ENCODE measurements around the gene KMT2B. TPM values are rescaled to one million over a fixed set of nuclear protein-coding genes. Genes with fewer than 3 reads are reported as not detected.

Gene KMT2B
- total RNA-seq, 1 donor from 2014 or later, result 70.2 TPM

- TF ChIP-seq CTCF (IDR thresholded peaks at IDR 0.05; ENCODE audit: unreplicated experiment), result no peak
- no peaks in the 10 kb centered on the region for H3K9me3 Mint-ChIP-seq (ENCODE audit: low read depth)
Measured at GRCh38 chr19:35693422-35693821, 24.4 kb upstream of the KMT2B start.

GRCh38 chr19:35693835-35694599 is 23.8 kb upstream of the KMT2B start:
- no peaks in the 10 kb centered on the region for H3K9me3 Mint-ChIP-seq (ENCODE audit: low read depth)
- H3K36me3 Mint-ChIP-seq (ENCODE audit: insufficient read depth), result no peaks in the 10 kb centered on the region
- H3K27me3 Mint-ChIP-seq, result no peaks in the 10 kb centered on the region
- H3K4me3 Mint-ChIP-seq (ENCODE audit: low read depth), result no peak overlapping the region
- no peak overlapping the region for H3K27ac Mint-ChIP-seq
- no peaks in the 10 kb centered on the region for H3K4me1 Mint-ChIP-seq (ENCODE audit: low read depth)
- peak; percentile 88 for DNase-seq (ENCODE audit: low spot score, unreplicated experiment)
- peak; percentile 97 for TF ChIP-seq CTCF (IDR thresholded peaks at IDR 0.05; ENCODE audit: unreplicated experiment)

More at GRCh38 chr19:35693422-35693821, 24.4 kb upstream of the KMT2B start:
- no peaks in the 10 kb centered on the region for H3K27me3 Mint-ChIP-seq
- H3K4me3 Mint-ChIP-seq (ENCODE audit: low read depth), result no peak overlapping the region
- no peaks in the 10 kb centered on the region for H3K36me3 Mint-ChIP-seq (ENCODE audit: insufficient read depth)
- H3K4me1 Mint-ChIP-seq (ENCODE audit: low read depth), result no peaks in the 10 kb centered on the region
- no peak overlapping the region for H3K27ac Mint-ChIP-seq
- no peak for DNase-seq (ENCODE audit: low spot score, unreplicated experiment)

- Mint-ChIP-seq H3K27me3 (peaks cover 3% of the 10 kb centered on the region), H3K27ac (no peak overlapping the region), H3K9me3 (ENCODE audit: low read depth) (no peaks in the 10 kb centered on the region), H3K4me3 (ENCODE audit: low read depth) (no peak overlapping the region), H3K36me3 (ENCODE audit: insufficient read depth) (no peaks in the 10 kb centered on the region), H3K4me1 (ENCODE audit: low read depth) (no peaks in the 10 kb centered on the region)
- no peak for DNase-seq (ENCODE audit: low spot score, unreplicated experiment)
- TF ChIP-seq CTCF (IDR thresholded peaks at IDR 0.05; ENCODE audit: unreplicated experiment), result no peak
Measured at GRCh38 chr19:35695895-35696422, 21.8 kb upstream of the KMT2B start.

GRCh38 chr19:35696835-35697234 is 21.0 kb upstream of the KMT2B start:
- no peak overlapping the region for H3K4me3 Mint-ChIP-seq (ENCODE audit: low read depth)
- H3K27me3 Mint-ChIP-seq, result peaks cover 3% of the 10 kb centered on the region
- H3K4me1 Mint-ChIP-seq (ENCODE audit: low read depth), result no peaks in the 10 kb centered on the region
- H3K27ac Mint-ChIP-seq, result no peak overlapping the region
- no peak for DNase-seq (ENCODE audit: low spot score, unreplicated experiment)
- H3K36me3 Mint-ChIP-seq (ENCODE audit: insufficient read depth), result no peaks in the 10 kb centered on the region
- no peak for TF ChIP-seq CTCF (IDR thresholded peaks at IDR 0.05; ENCODE audit: unreplicated experiment)
- H3K9me3 Mint-ChIP-seq (ENCODE audit: low read depth), result no peaks in the 10 kb centered on the region

- no peak for TF ChIP-seq CTCF (IDR thresholded peaks at IDR 0.05; ENCODE audit: unreplicated experiment)
- H3K27me3 Mint-ChIP-seq, result peaks cover 14% of the 10 kb centered on the region
Measured at GRCh38 chr19:35702223-35703012, 15.4 kb upstream of the KMT2B start.

More at GRCh38 chr19:35702223-35703012, 15.4 kb upstream of the KMT2B start:
- peaks cover 2% of the 10 kb centered on the region for H3K4me1 Mint-ChIP-seq (ENCODE audit: low read depth)
- peak overlapping the region; percentile 82 for H3K4me3 Mint-ChIP-seq (ENCODE audit: low read depth)
- H3K9me3 Mint-ChIP-seq (ENCODE audit: low read depth), result no peaks in the 10 kb centered on the region
- H3K36me3 Mint-ChIP-seq (ENCODE audit: insufficient read depth), result no peaks in the 10 kb centered on the region
- H3K27ac Mint-ChIP-seq, result peak overlapping the region; percentile 92
- DNase-seq (ENCODE audit: low spot score, unreplicated experiment), result peak; percentile 82
